Right lobe of liver (tissue), 4 donors: ENCODE results near the gene FIS1.

Experiments
- POLR2A ChIP-seq: fragments of 450-650 bp; IDR thresholded peaks from one replicate; pipeline ENCODE4 v1.6.1; 2017; ENCODE audit warnings: antibody characterized with exemption, mild to moderate bottlenecking
- TF ChIP-seq, protein P1 (sequence below), 4 donors: fragments of 200-600 bp in 3 of 4; fragments of 450-650 bp in 1 of 4; IDR thresholded peaks; one replicate each; pipeline versions ENCODE4 v1.5.1 to v1.8.0; 2016 to 2022; ENCODE audit warnings: antibody characterized with exemption in 4 of 4, mild to moderate bottlenecking in 2 of 4
- donor health status: DM: no; HTN: no; CAD: no.
- donor health status: DM: no; HTN: no; CAD: no.
- donor health status: DM: no; HTN: yes; CAD: no.

GRCh38 chr7:101239191-101239950 is 5.5 kb downstream of the FIS1 start:
- TF ChIP-seq POLR2A = no peak
- TF ChIP-seq, protein P1, sequence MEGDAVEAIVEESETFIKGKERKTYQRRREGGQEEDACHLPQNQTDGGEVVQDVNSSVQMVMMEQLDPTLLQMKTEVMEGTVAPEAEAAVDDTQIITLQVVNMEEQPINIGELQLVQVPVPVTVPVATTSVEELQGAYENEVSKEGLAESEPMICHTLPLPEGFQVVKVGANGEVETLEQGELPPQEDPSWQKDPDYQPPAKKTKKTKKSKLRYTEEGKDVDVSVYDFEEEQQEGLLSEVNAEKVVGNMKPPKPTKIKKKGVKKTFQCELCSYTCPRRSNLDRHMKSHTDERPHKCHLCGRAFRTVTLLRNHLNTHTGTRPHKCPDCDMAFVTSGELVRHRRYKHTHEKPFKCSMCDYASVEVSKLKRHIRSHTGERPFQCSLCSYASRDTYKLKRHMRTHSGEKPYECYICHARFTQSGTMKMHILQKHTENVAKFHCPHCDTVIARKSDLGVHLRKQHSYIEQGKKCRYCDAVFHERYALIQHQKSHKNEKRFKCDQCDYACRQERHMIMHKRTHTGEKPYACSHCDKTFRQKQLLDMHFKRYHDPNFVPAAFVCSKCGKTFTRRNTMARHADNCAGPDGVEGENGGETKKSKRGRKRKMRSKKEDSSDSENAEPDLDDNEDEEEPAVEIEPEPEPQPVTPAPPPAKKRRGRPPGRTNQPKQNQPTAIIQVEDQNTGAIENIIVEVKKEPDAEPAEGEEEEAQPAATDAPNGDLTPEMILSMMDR (IDR thresholded peaks at IDR 0.05) = no peak
